HCT116 (cell line): ENCODE results near the gene PVRIG. TPM values are rescaled to one million over a fixed set of nuclear protein-coding genes. Genes with fewer than 3 reads are reported as not detected.

Source experiments
- ATAC-seq: fragments of 200-7000 bp; cut with Tn5 transposase; 2 replicates; pipeline ENCODE4 v1.9.1; 2020; ENCODE audit warnings: mild to moderate bottlenecking, moderate library complexity
- BruUV-seq: library from RNA; stranded (reverse); fragments of 400-500 nt; replicated peaks from 2 replicates; lab custom pipeline; 2021; lab: Mats Ljungman, UMichigan
- CTCF ChIA-PET: fragments of 300-600 bp; sonication (Branson Sonifier 250); formaldehyde crosslinking; loops from one replicate; lab custom pipeline; 2021; ENCODE audit warnings: antibody characterized with exemption; lab: Charles Lee
- POLR2A ChIA-PET: fragments of 300-600, 350-600 bp; sonication (Branson Sonifier 250); formaldehyde crosslinking; loops from one replicate; lab custom pipeline; 2021; ENCODE audit warnings: antibody characterized with exemption; lab: Charles Lee
- RAD21 ChIA-PET, 2 experiments: fragments of 300-600 bp; sonication (Branson Sonifier 250); formaldehyde crosslinking; loops; one replicate each; lab custom pipeline; 2023; ENCODE audit warnings: low total read pairs in 2 of 2; ENCODE audit not compliant: uncharacterized antibody in 2 of 2, unreplicated experiment in 2 of 2, low non-redundant PET in 1 of 2; lab: Charles Lee
- DNase-seq: peaks from one replicate; pipeline ENCODE4 v3.0.0-alpha.2; 2010; ENCODE audit warnings: low read depth, low spot score
- H2AFZ ChIP-seq: fragments of 200-600 bp; shearing (Covaris generic), sonication (generic); 2 replicates; pipeline ENCODE4 v1.6.1; 2017; ENCODE audit warnings: low read depth, mixed run types, mixed read lengths, antibody characterized with exemption, low read length; ENCODE audit not compliant: poor library complexity, severe bottlenecking
- H3K27ac ChIP-seq: 2 replicates; pipeline ENCODE4 v1.5.1; 2012; ENCODE audit warnings: low read depth, low read length
- H3K27me3 ChIP-seq: fragments of 200-600 bp; sonication (generic); 2 replicates; pipeline ENCODE4 v1.6.1; 2016; ENCODE audit warnings: mixed run types, low read length, mixed read lengths; ENCODE audit not compliant: insufficient read depth
- H3K36me3 ChIP-seq, 2 experiments: fragments of 200-500 bp in 1 of 2; fragments of 200-600 bp in 1 of 2; sonication (Bioruptor generic) in 1 of 2; sonication (generic) in 1 of 2; 2 replicates each; pipeline versions ENCODE4 v1.5.1 to v1.6.1; 2014 to 2016; ENCODE audit warnings: low read length in 2 of 2, inconsistent platforms in 1 of 2, mixed read lengths in 1 of 2, mixed run types in 1 of 2; ENCODE audit not compliant: insufficient read depth in 2 of 2, control insufficient read depth in 1 of 2
- H3K4me1 ChIP-seq, 2 experiments: fragments of 200-600 bp in 1 of 2; sonication (generic) in 1 of 2; 2 replicates each; pipeline versions ENCODE4 v1.5.1 to v1.6.1; 2012 to 2017; ENCODE audit warnings: low read length in 2 of 2, inconsistent platforms in 1 of 2, mild to moderate bottlenecking in 1 of 2, mixed read lengths in 1 of 2, mixed run types in 1 of 2, moderate library complexity in 1 of 2; ENCODE audit not compliant: insufficient read depth in 2 of 2, control insufficient read depth in 1 of 2
- H3K4me2 ChIP-seq: fragments of 200-600 bp; sonication (generic); 2 replicates; pipeline ENCODE4 v1.6.1; 2017; ENCODE audit warnings: mixed run types, low read length, mixed read lengths
- H3K4me3 ChIP-seq, 2 experiments: fragments of 200-600 bp in 1 of 2; sonication (generic) in 1 of 2; replicated peaks in 1 of 2; 2 replicates each; pipeline ENCODE4 v1.5.1; 2011 to 2016; ENCODE audit warnings: low read length in 2 of 2, control low read depth in 1 of 2, low read depth in 1 of 2, mild to moderate bottlenecking in 1 of 2, mixed read lengths in 1 of 2, mixed run types in 1 of 2
- H3K79me2 ChIP-seq: fragments of 200-600 bp; sonication (generic); 2 replicates; pipeline ENCODE4 v1.6.1; 2017; ENCODE audit warnings: mild to moderate bottlenecking, mixed run types, low read length, moderate library complexity, mixed read lengths; ENCODE audit not compliant: insufficient read depth
- H3K9ac ChIP-seq: fragments of 200-600 bp; sonication (generic); 2 replicates; pipeline ENCODE4 v1.6.1; 2016; ENCODE audit warnings: low read length, mixed read lengths
- H3K9me2 ChIP-seq: fragments of 200-600 bp; sonication (generic), shearing (Covaris generic); 2 replicates; pipeline ENCODE4 v1.6.1; 2017; ENCODE audit warnings: mixed run types, mild to moderate bottlenecking, moderate library complexity; ENCODE audit not compliant: insufficient read depth
- H3K9me3 ChIP-seq, 2 experiments: fragments of 200-500 bp in 1 of 2; fragments of 200-600 bp in 1 of 2; sonication (Bioruptor generic) in 1 of 2; sonication (generic) in 1 of 2; 2 replicates each; pipeline ENCODE4 v1.6.1; 2014 to 2017; ENCODE audit warnings: low read length in 2 of 2, mixed read lengths in 2 of 2, inconsistent platforms in 1 of 2, low read depth in 1 of 2, mild to moderate bottlenecking in 1 of 2, mixed run types in 1 of 2, moderate library complexity in 1 of 2; ENCODE audit not compliant: control insufficient read depth in 1 of 2, insufficient read depth in 1 of 2
- H4K20me1 ChIP-seq: fragments of 200-600 bp; sonication (generic), shearing (Covaris generic); 2 replicates; pipeline ENCODE4 v1.6.1; 2017; ENCODE audit warnings: mixed run types, mild to moderate bottlenecking, moderate library complexity; ENCODE audit not compliant: insufficient read depth
- CEBPB ChIP-seq: IDR thresholded peaks from 2 replicates; pipeline ENCODE4 v1.6.1; 2012; ENCODE audit warnings: low read depth
- CTCF ChIP-seq, 3 experiments: fragments of 200-600 bp in 1 of 3; sonication (generic) in 1 of 3; IDR thresholded peaks in 2 of 3; conservative IDR thresholded peaks in 1 of 3; 2 replicates each; pipeline ENCODE4 v1.5.1; 2012 to 2017; ENCODE audit warnings: low read depth in 2 of 3, low read length in 2 of 3, antibody characterized with exemption in 1 of 3, borderline replicate concordance in 1 of 3, control low read depth in 1 of 3, mild to moderate bottlenecking in 1 of 3, mixed read lengths in 1 of 3, mixed run types in 1 of 3, moderate library complexity in 1 of 3; ENCODE audit not compliant: insufficient read depth in 1 of 3
- EGR1 ChIP-seq: IDR thresholded peaks from 2 replicates; pipeline ENCODE4 v1.6.1; 2012; ENCODE audit warnings: low read depth
- ELF1 ChIP-seq: IDR thresholded peaks from 2 replicates; pipeline ENCODE4 v1.6.1; 2012; ENCODE audit warnings: low read depth, borderline replicate concordance
- EZH2 ChIP-seq: fragments of 200-600 bp; sonication (generic); IDR thresholded peaks from 2 replicates; pipeline ENCODE4 v1.6.1; 2017; ENCODE audit warnings: antibody characterized with exemption, mixed run types
- EZH2phosphoT487 ChIP-seq: fragments of 200-600 bp; IDR thresholded peaks from 2 replicates; pipeline ENCODE4 v1.6.1; 2018; ENCODE audit warnings: antibody characterized with exemption, borderline replicate concordance
- FOSL1 ChIP-seq: IDR thresholded peaks from 2 replicates; pipeline ENCODE4 v1.6.1; 2012; ENCODE audit warnings: low read depth
- MAX ChIP-seq: IDR thresholded peaks from 2 replicates; pipeline ENCODE4 v1.6.1; 2012
- REST ChIP-seq: IDR thresholded peaks from 2 replicates; pipeline ENCODE4 v1.6.1; 2012; ENCODE audit warnings: low read depth
- SIN3A ChIP-seq: IDR thresholded peaks from 2 replicates; pipeline ENCODE4 v1.6.1; 2012; ENCODE audit warnings: low read depth
- TCF7L2 ChIP-seq: IDR thresholded peaks from 2 replicates; pipeline ENCODE4 v1.7.0; 2011; ENCODE audit warnings: borderline replicate concordance, inconsistent platforms; ENCODE audit not compliant: insufficient read depth, insufficient read length; ENCODE audit errors: extremely low read depth
- intact Hi-C: fragments of 100-400 bp; cut with micrococcal nuclease; formaldehyde crosslinking; loops from 2 replicates; pipeline ENCODE4 v1.10.0; 2022
- total RNA-seq: library from RNA; stranded (reverse); gene quantifications from one replicate; pipeline ENCODE4 v1.2.1, GENCODE V29; 2021; ENCODE audit not compliant: unreplicated experiment

PVRIG gene
- total RNA-seq, 1 experiment from 2014 or later: 0.30 TPM

- H3K4me3 ChIP-seq: no peak overlapping the region
- POLR2A ChIA-PET: no interaction called here
- no peak for ATAC-seq
- intact Hi-C loops: no loop called here
- H3K79me2 ChIP-seq: no peaks in the 10 kb centered on the region
- no peak overlapping the region for H3K27ac ChIP-seq
- H4K20me1 ChIP-seq: no peaks in the 10 kb centered on the region
- no peaks in the 10 kb centered on the region for H3K9me2 ChIP-seq
- DNase-seq: no peak
- no peak overlapping the region for H2AFZ ChIP-seq
- H3K4me2 ChIP-seq: no peak overlapping the region
- H3K27me3 ChIP-seq: no peaks in the 10 kb centered on the region
- RAD21 ChIA-PET: no interaction called here
- H3K9ac ChIP-seq: no peak overlapping the region
- no peaks in the 10 kb centered on the region for H3K4me1 ChIP-seq
- no peaks in the 10 kb centered on the region for H3K9me3 ChIP-seq
- TF ChIP-seq REST: no peak
- TF ChIP-seq MAX: no peak
- TF ChIP-seq, all 23 proteins: peak for 0
- no peaks in the 10 kb centered on the region for H3K36me3 ChIP-seq
- BruUV-seq: no TSS peak
- CTCF ChIA-PET: no interaction called here
Measured at GRCh38 chr7:100220586-100221230, 959 bp downstream of the PVRIG start.

GRCh38 chr7:100221231-100221718 is 1.5 kb downstream of the PVRIG start:
- Histone ChIP-seq H4K20me1 (no peaks in the 10 kb centered on the region), H3K36me3 (no peaks in the 10 kb centered on the region), H3K27me3 (no peaks in the 10 kb centered on the region)
- intact Hi-C loops: no loop called here
- TF ChIP-seq TCF7L2 (no peak), EGR1 (no peak), SIN3A (no peak), FOSL1 (no peak), CTCF (IDR thresholded peaks at IDR 0.05 in 2 of 3, conservative IDR thresholded peaks at IDR 0.05 in 1 of 3; ENCODE audit: borderline replicate concordance in 1 of 3, insufficient read depth in 1 of 3, low read depth in 2 of 3, low read length in 2 of 3) (no peak), EZH2 (no peak), CEBPB (no peak), ELF1 (no peak), EZH2phosphoT487 (no peak)
- TF ChIP-seq, all 23 proteins: peak for 0
- Histone ChIP-seq H3K4me2 (no peak overlapping the region), H3K9me3 (no peaks in the 10 kb centered on the region), H3K4me3 (no peak overlapping the region), H3K9me2 (no peaks in the 10 kb centered on the region), H3K9ac (no peak overlapping the region), H3K27ac (no peak overlapping the region), H3K79me2 (no peaks in the 10 kb centered on the region), H2AFZ (no peak overlapping the region), H3K4me1 (no peaks in the 10 kb centered on the region)
- ChIA-PET CTCF (no interaction called here), RAD21 (no interaction called here), POLR2A (no interaction called here)
- no peak for ATAC-seq
- DNase-seq: no peak
- BruUV-seq: no TSS peak
